Lower leg skin (tissue), 3 donors: ENCODE data around the gene RTP2.

Source experiments
- CTCF ChIP-seq, 3 donors: fragments of 450-650 bp; IDR thresholded peaks; one replicate each; pipeline ENCODE4 v1.5.1; 2016; ENCODE audit warnings: antibody characterized with exemption in 3 of 3, mild to moderate bottlenecking in 3 of 3, moderate library complexity in 2 of 3
- POLR2A ChIP-seq, 2 donors: fragments of 450-650 bp; IDR thresholded peaks; one replicate each; pipeline ENCODE4 v1.6.1; 2016 to 2017; ENCODE audit warnings: antibody characterized with exemption in 2 of 2, mild to moderate bottlenecking in 1 of 2, moderate library complexity in 1 of 2

GRCh38 chr3:187737006-187737367, 34.6 kb upstream of the RTP2 start:
- no peak for TF ChIP-seq CTCF (IDR thresholded peaks at IDR 0.05)
- TF ChIP-seq POLR2A (IDR thresholded peaks at IDR 0.05): no peak
